OCI-LY7 (cell line): ENCODE measurements around the gene ID1. TPM values are rescaled to one million over a fixed set of nuclear protein-coding genes. Genes with fewer than 3 reads are reported as not detected.

Source experiments
- BruUV-seq: library from RNA; stranded (reverse); fragments of 400-500 nt; replicated peaks from 2 replicates; lab custom pipeline; 2021; lab: Mats Ljungman, UMichigan
- CTCF ChIA-PET: fragments of 300-600 bp; sonication (Branson Sonifier 250); formaldehyde crosslinking; loops from one replicate; lab custom pipeline; 2022; ENCODE audit warnings: antibody characterized with exemption; ENCODE audit not compliant: unreplicated experiment; lab: Charles Lee
- POLR2A ChIA-PET: fragments of 300-600 bp; sonication (Branson Sonifier 250); formaldehyde crosslinking; loops from one replicate; lab custom pipeline; 2022; ENCODE audit warnings: antibody characterized with exemption; lab: Charles Lee
- DNase-seq: peaks from one replicate; pipeline ENCODE4 v3.0.0-alpha.2; 2015; ENCODE audit warnings: low spot score
- H2AFZ ChIP-seq: fragments of 200-600 bp; sonication (generic), shearing (Covaris generic); 2 replicates; pipeline ENCODE4 v1.6.1; 2014; ENCODE audit warnings: mild to moderate bottlenecking, antibody characterized with exemption, low read length, moderate library complexity
- H3K27ac ChIP-seq: fragments of 200-600 bp; sonication (generic); 2 replicates; pipeline ENCODE4 v1.5.1; 2014; ENCODE audit warnings: mixed run types, low read depth, mild to moderate bottlenecking, moderate library complexity, low read length, inconsistent platforms; ENCODE audit not compliant: poor library complexity, severe bottlenecking
- H3K36me3 ChIP-seq: fragments of 200-600 bp; sonication (generic); 2 replicates; pipeline ENCODE4 v1.6.1; 2014; ENCODE audit warnings: mild to moderate bottlenecking, antibody characterized with exemption, low read length, moderate library complexity, mixed read lengths; ENCODE audit not compliant: insufficient read depth
- H3K4me1 ChIP-seq: fragments of 200-600 bp; sonication (generic); 2 replicates; pipeline ENCODE4 v1.5.1; 2014; ENCODE audit warnings: mild to moderate bottlenecking, low read length; ENCODE audit not compliant: insufficient read depth, poor library complexity, severe bottlenecking
- H3K4me2 ChIP-seq: fragments of 200-600 bp; sonication (generic); 2 replicates; pipeline ENCODE4 v1.6.1; 2014; ENCODE audit warnings: mild to moderate bottlenecking, low read length
- H3K4me3 ChIP-seq: fragments of 200-600 bp; sonication (generic); 2 replicates; pipeline ENCODE4 v1.5.1; 2014; ENCODE audit warnings: mild to moderate bottlenecking, low read depth, low read length; ENCODE audit not compliant: poor library complexity, severe bottlenecking
- H3K79me2 ChIP-seq: fragments of 200-600 bp; sonication (generic); 2 replicates; pipeline ENCODE4 v1.6.1; 2016; ENCODE audit warnings: low read depth, mild to moderate bottlenecking, low read length, moderate library complexity, mixed read lengths; ENCODE audit not compliant: insufficient read depth
- H3K9me2 ChIP-seq: fragments of 200-600 bp; sonication (generic); 2 replicates; pipeline ENCODE4 v1.6.1; 2016; ENCODE audit warnings: mild to moderate bottlenecking, low read length, mixed read lengths; ENCODE audit not compliant: insufficient read depth
- H3K9me3 ChIP-seq: fragments of 200-600 bp; sonication (generic); 2 replicates; pipeline ENCODE4 v1.6.1; 2014; ENCODE audit warnings: mild to moderate bottlenecking, mixed run types, low read length, mixed read lengths
- H4K20me1 ChIP-seq: fragments of 200-600 bp; sonication (generic); 2 replicates; pipeline ENCODE4 v1.6.1; 2014; ENCODE audit warnings: mild to moderate bottlenecking, antibody characterized with exemption, low read length, moderate library complexity, mixed read lengths; ENCODE audit not compliant: insufficient read depth
- EZH2phosphoT487 ChIP-seq: fragments of 200-600 bp; sonication (generic); IDR thresholded peaks from 2 replicates; pipeline ENCODE4 v1.6.1; 2018; ENCODE audit warnings: low read depth, borderline replicate concordance, mild to moderate bottlenecking, mixed run types, antibody characterized with exemption, low read length, moderate library complexity, mixed read lengths
- intact Hi-C: fragments of 100-400 bp; cut with micrococcal nuclease; formaldehyde crosslinking; loops from one replicate; pipeline ENCODE4 v1.10.0; 2022; ENCODE audit not compliant: unreplicated experiment
- total RNA-seq, 2 experiments: library from RNA; depleted of rRNA in 1 of 2; stranded (reverse); fragments of >200 nt in 1 of 2; shearing (Covaris generic) in 1 of 2; gene quantifications; 2 replicates each; pipeline ENCODE4 v1.2.3, GENCODE V29; 2014 to 2022
- TF ChIP-seq, protein P1 (sequence below): fragments of 200-600 bp; sonication (generic); conservative IDR thresholded peaks from 2 replicates; pipeline ENCODE4 v1.5.1; 2014; ENCODE audit warnings: mild to moderate bottlenecking, antibody characterized with exemption, low read length, moderate library complexity, mixed read lengths

ID1 gene
- total RNA-seq, 2 experiments from 2014 or later = 3.3 to 3.6 TPM

- Histone ChIP-seq H3K4me3 (peak overlapping the region; percentile 70), H3K27ac (no peak overlapping the region), H3K79me2 (no peaks in the 10 kb centered on the region), H3K36me3 (no peaks in the 10 kb centered on the region), H3K9me3 (no peaks in the 10 kb centered on the region), H3K4me1 (peaks cover 20% of the 10 kb centered on the region), H3K4me2 (peak overlapping the region; percentile 92), H4K20me1 (no peaks in the 10 kb centered on the region), H2AFZ (peak overlapping the region; percentile 72; the same call in 1 of the 2 replicates), H3K9me2 (no peaks in the 10 kb centered on the region)
- intact Hi-C loops = loop anchor here (2.0 kb wide), 1 partner anchor 33 kb away; no protein-coding TSS in a partner anchor
- no peak for DNase-seq
- CTCF ChIA-PET = interaction anchor here (1.0 kb wide), 1 partner anchor 36 kb away, joined by 5 read pairs; no protein-coding TSS in a partner anchor
- POLR2A ChIA-PET = interaction anchor here (2.6 kb wide), 1 partner anchor 33 kb away, joined by 19 read pairs; no protein-coding TSS in a partner anchor
- TF ChIP-seq EZH2phosphoT487 = 0 out of 2 replicates have a peak, but pooled peaks have one; percentile 11
- TF ChIP-seq, protein P1, sequence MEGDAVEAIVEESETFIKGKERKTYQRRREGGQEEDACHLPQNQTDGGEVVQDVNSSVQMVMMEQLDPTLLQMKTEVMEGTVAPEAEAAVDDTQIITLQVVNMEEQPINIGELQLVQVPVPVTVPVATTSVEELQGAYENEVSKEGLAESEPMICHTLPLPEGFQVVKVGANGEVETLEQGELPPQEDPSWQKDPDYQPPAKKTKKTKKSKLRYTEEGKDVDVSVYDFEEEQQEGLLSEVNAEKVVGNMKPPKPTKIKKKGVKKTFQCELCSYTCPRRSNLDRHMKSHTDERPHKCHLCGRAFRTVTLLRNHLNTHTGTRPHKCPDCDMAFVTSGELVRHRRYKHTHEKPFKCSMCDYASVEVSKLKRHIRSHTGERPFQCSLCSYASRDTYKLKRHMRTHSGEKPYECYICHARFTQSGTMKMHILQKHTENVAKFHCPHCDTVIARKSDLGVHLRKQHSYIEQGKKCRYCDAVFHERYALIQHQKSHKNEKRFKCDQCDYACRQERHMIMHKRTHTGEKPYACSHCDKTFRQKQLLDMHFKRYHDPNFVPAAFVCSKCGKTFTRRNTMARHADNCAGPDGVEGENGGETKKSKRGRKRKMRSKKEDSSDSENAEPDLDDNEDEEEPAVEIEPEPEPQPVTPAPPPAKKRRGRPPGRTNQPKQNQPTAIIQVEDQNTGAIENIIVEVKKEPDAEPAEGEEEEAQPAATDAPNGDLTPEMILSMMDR = 0 out of 2 replicates have a peak, but pooled peaks have one; percentile 21
- no TSS peak for BruUV-seq
Observed at GRCh38 chr20:31605902-31606803, 1.1 kb downstream of the ID1 start.

DNA sequence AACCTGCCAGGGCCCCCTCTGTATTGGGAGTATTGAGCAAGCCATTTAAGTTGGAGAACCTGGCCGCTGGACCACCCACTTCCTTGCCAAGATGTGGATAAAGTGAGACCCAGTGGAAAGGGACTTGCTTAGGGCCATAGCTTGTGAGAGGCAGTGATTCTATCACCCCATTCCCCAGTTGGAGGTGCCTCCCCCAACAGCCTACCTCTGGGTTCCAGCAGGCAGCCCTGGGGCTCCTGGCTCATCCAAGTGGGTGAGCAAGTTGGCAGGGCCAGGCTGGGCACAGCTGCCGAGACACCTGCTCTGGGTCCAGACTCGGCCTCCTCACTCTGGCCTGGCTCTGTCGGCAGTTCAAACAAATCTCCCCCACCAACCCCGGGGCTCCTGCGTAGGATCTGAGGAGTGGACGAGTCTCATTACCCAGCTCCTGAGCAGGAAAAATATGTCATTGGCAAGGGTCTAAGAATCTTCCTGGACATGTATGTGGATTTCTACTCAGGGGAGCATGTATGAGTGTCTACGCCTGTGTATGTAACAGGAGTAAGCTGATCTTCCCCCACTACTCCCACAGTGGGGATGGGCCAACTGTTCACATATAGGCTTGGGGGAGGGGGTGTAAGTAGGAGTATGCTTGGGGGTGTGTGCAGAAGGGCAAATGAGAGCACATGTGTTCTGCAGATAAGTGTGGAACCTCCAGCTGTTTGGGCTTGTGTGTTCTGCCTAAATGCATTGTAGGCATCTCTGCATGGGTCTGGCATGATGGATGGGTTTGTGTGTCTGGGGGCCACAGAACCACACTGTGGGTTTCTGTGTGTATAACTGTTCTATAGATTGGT is 1.9 kb downstream of the ID1 start:
- no peak for DNase-seq
- Histone ChIP-seq H3K36me3 (no peaks in the 10 kb centered on the region), H3K27ac (no peak overlapping the region), H3K79me2 (no peaks in the 10 kb centered on the region), H4K20me1 (no peaks in the 10 kb centered on the region), H3K9me2 (no peaks in the 10 kb centered on the region), H3K9me3 (no peaks in the 10 kb centered on the region), H3K4me1 (peaks cover 20% of the 10 kb centered on the region), H3K4me2 (peak overlapping the region; percentile 92; the same call in 1 of the 2 replicates), H2AFZ (no peak overlapping the region), H3K4me3 (no peak overlapping the region)
- ChIA-PET CTCF (no interaction called here), POLR2A (no interaction called here)
- intact Hi-C loops = no loop called here
- BruUV-seq = no TSS peak
- no peak for TF ChIP-seq EZH2phosphoT487
- TF ChIP-seq, protein P1 = no peak
